H9 (cell line): ENCODE results near the gene COPE. TPM values are rescaled to one million over a fixed set of nuclear protein-coding genes. Genes with fewer than 3 reads are reported as not detected.
A peak's percentile ranks its signal among the peaks of the same experiment; 100 is the strongest.

Source experiments
- DNase-seq: peaks from one replicate; pipeline ENCODE4 v3.0.0-alpha.2; 2017
- H2AFZ ChIP-seq: one replicate; pipeline ENCODE4 v1.6.1; 2013; ENCODE audit warnings: mild to moderate bottlenecking, low read length, control low read depth, moderate library complexity
- H2AK5ac ChIP-seq: 2 replicates; pipeline ENCODE4 v1.6.1; 2013; ENCODE audit warnings: low read length, control low read depth, mixed read lengths; ENCODE audit not compliant: insufficient read length
- H2BK120ac ChIP-seq: one replicate; pipeline ENCODE4 v1.6.1; 2013; ENCODE audit warnings: low read depth, mild to moderate bottlenecking, low read length, control low read depth, inconsistent platforms; ENCODE audit not compliant: poor library complexity, severe bottlenecking
- H2BK12ac ChIP-seq: 2 replicates; pipeline ENCODE4 v1.6.1; 2013; ENCODE audit warnings: low read length, control low read depth, mixed read lengths, low read depth; ENCODE audit not compliant: insufficient read length
- H2BK15ac ChIP-seq: 2 replicates; pipeline ENCODE4 v1.6.1; 2013; ENCODE audit warnings: low read depth, low read length, control low read depth
- H2BK20ac ChIP-seq: one replicate; pipeline ENCODE4 v1.6.1; 2013; ENCODE audit warnings: low read depth, mild to moderate bottlenecking, low read length, control low read depth, inconsistent platforms; ENCODE audit not compliant: poor library complexity, severe bottlenecking
- H2BK5ac ChIP-seq: 2 replicates; pipeline ENCODE4 v1.6.1; 2013; ENCODE audit warnings: low read length, control low read depth, mixed read lengths; ENCODE audit not compliant: insufficient read length
- H3K14ac ChIP-seq: 2 replicates; pipeline ENCODE4 v1.6.1; 2013; ENCODE audit warnings: low read length, control low read depth; ENCODE audit not compliant: insufficient read depth
- H3K18ac ChIP-seq: 2 replicates; pipeline ENCODE4 v1.6.1; 2013; ENCODE audit warnings: low read depth, mild to moderate bottlenecking, mixed read lengths, low read length, control low read depth; ENCODE audit not compliant: insufficient read length
- H3K23ac ChIP-seq: 2 replicates; pipeline ENCODE4 v1.6.1; 2013; ENCODE audit warnings: low read length, control low read depth, mixed read lengths, low read depth; ENCODE audit not compliant: insufficient read length
- H3K23me2 ChIP-seq: 2 replicates; pipeline ENCODE4 v1.6.1; 2013; ENCODE audit warnings: low read depth, mild to moderate bottlenecking, mixed read lengths, low read length, control low read depth; ENCODE audit not compliant: insufficient read length, poor library complexity, severe bottlenecking
- H3K27ac ChIP-seq: 2 replicates; pipeline ENCODE4 v1.5.1; 2013; ENCODE audit warnings: low read length, control low read depth, mixed read lengths, low read depth; ENCODE audit not compliant: insufficient read length
- H3K27me3 ChIP-seq: 2 replicates; pipeline ENCODE4 v1.6.1; 2013; ENCODE audit warnings: low read length, control low read depth, inconsistent platforms; ENCODE audit not compliant: insufficient read depth
- H3K4ac ChIP-seq: 2 replicates; pipeline ENCODE4 v1.6.1; 2013; ENCODE audit warnings: low read depth, mild to moderate bottlenecking, control low read depth, inconsistent platforms, low read length, moderate library complexity
- H3K4me1 ChIP-seq: 2 replicates; pipeline ENCODE4 v1.6.1; 2013; ENCODE audit warnings: low read length, control low read depth, inconsistent platforms; ENCODE audit not compliant: insufficient read depth
- H3K4me2 ChIP-seq: 2 replicates; pipeline ENCODE4 v1.6.1; 2013; ENCODE audit warnings: low read length, control low read depth, mixed read lengths; ENCODE audit not compliant: insufficient read length, insufficient read depth
- H3K56ac ChIP-seq: 2 replicates; pipeline ENCODE4 v1.6.1; 2013; ENCODE audit warnings: low read depth, mild to moderate bottlenecking, mixed read lengths, low read length, control low read depth; ENCODE audit not compliant: insufficient read length
- H3K79me1 ChIP-seq: 2 replicates; pipeline ENCODE4 v1.6.1; 2013; ENCODE audit warnings: low read depth, mild to moderate bottlenecking, moderate library complexity, low read length, control low read depth, inconsistent platforms; ENCODE audit not compliant: insufficient read depth, poor library complexity, severe bottlenecking
- H3K79me2 ChIP-seq: 2 replicates; pipeline ENCODE4 v1.6.1; 2013; ENCODE audit warnings: low read length, control low read depth, inconsistent platforms; ENCODE audit not compliant: insufficient read depth
- H3K9ac ChIP-seq: 2 replicates; pipeline ENCODE4 v1.6.1; 2013; ENCODE audit warnings: low read length, control low read depth, mixed read lengths; ENCODE audit not compliant: insufficient read length; ENCODE audit errors: extremely low read depth
- H3K9me3 ChIP-seq: one replicate; pipeline ENCODE4 v1.6.1; 2013; ENCODE audit warnings: low read depth, low read length, inconsistent platforms; ENCODE audit not compliant: control insufficient read depth
- H3T11ph ChIP-seq: one replicate; pipeline ENCODE4 v1.6.1; 2013; ENCODE audit warnings: mild to moderate bottlenecking, low read length, control low read depth, inconsistent platforms
- H4K20me1 ChIP-seq: one replicate; pipeline ENCODE4 v1.6.1; 2013; ENCODE audit not compliant: control insufficient read depth, insufficient read length, insufficient read depth
- H4K5ac ChIP-seq: 2 replicates; pipeline ENCODE4 v1.6.1; 2013; ENCODE audit warnings: low read depth, mild to moderate bottlenecking, mixed read lengths, low read length, control low read depth; ENCODE audit not compliant: insufficient read length
- H4K8ac ChIP-seq: replicated peaks from 2 replicates; pipeline ENCODE4 v1.6.1; 2013; ENCODE audit warnings: low read length, control low read depth, mixed read lengths, low read depth; ENCODE audit not compliant: insufficient read length
- H4K91ac ChIP-seq: 2 replicates; pipeline ENCODE4 v1.6.1; 2013; ENCODE audit warnings: low read depth, mild to moderate bottlenecking, moderate library complexity, mixed read lengths, low read length, control low read depth; ENCODE audit not compliant: insufficient read length
- H3K27ac Mint-ChIP-seq, 3 experiments: 2 replicates in 2 of 3; 3 replicates in 1 of 3; pipeline ENCODE4 v1.8.0; 2020 to 2021; ENCODE audit warnings: mixed read lengths in 3 of 3, mild to moderate bottlenecking in 1 of 3, moderate library complexity in 1 of 3
- H3K27me3 Mint-ChIP-seq: 2 replicates; pipeline ENCODE4 v1.8.0; 2021; ENCODE audit warnings: low read depth, mild to moderate bottlenecking, moderate library complexity, mixed read lengths
- H3K36me3 Mint-ChIP-seq, 3 experiments: 2 replicates in 2 of 3; 3 replicates in 1 of 3; pipeline ENCODE4 v1.8.0; 2020 to 2021; ENCODE audit warnings: low read depth in 3 of 3, mixed read lengths in 3 of 3; ENCODE audit not compliant: insufficient read depth in 1 of 3
- H3K4me1 Mint-ChIP-seq, 2 experiments: 2 replicates each; pipeline ENCODE4 v1.8.0; 2020; ENCODE audit warnings: mixed read lengths in 2 of 2
- H3K4me3 Mint-ChIP-seq, 2 experiments: 2 replicates in 1 of 2; 3 replicates in 1 of 2; pipeline ENCODE4 v1.8.0; 2020 to 2021; ENCODE audit warnings: mild to moderate bottlenecking in 2 of 2, mixed read lengths in 2 of 2, moderate library complexity in 1 of 2
- H3K9me3 Mint-ChIP-seq, 2 experiments: 2 replicates in 1 of 2; 3 replicates in 1 of 2; pipeline ENCODE4 v1.8.0; 2020; ENCODE audit warnings: mild to moderate bottlenecking in 2 of 2, mixed read lengths in 2 of 2, moderate library complexity in 1 of 2
- CTCF ChIP-seq: fragments of 200-600 bp; sonication (generic); conservative IDR thresholded peaks from 3 replicates; pipeline ENCODE4 v1.8.0; 2021; ENCODE audit warnings: antibody characterized with exemption, mild to moderate bottlenecking
- WGBS: extraction: QIAGEN DNeasy Blood & Tissue Kit; methylation state at CpG from one replicate; pipeline ENCODE4 v1.1.7; 2013; ENCODE audit warnings: missing lambda C conversion rate, low lambda C conversion rate, mixed read lengths; ENCODE audit not compliant: insufficient read length; ENCODE audit errors: extremely low coverage; 5-methylcytosine and 5-hydroxymethylcytosine counted together
- total RNA-seq: library from RNA; stranded (reverse); gene quantifications from 2 replicates; pipeline ENCODE4 v1.2.1, GENCODE V29; 2021

The COPE gene
- total RNA-seq, 1 experiment from 2014 or later = 198 TPM

- no peak overlapping the region for H2AFZ ChIP-seq
- peak overlapping the region in 1 of 2 experiments; percentile 39; a peak in 1 of 5 replicates for H3K4me3 Mint-ChIP-seq
Observed at GRCh38 chr19:18870531-18871172, 48.5 kb downstream of the COPE start.

More at GRCh38 chr19:18870531-18871172, 48.5 kb downstream of the COPE start:
- Histone ChIP-seq H4K8ac (no peak overlapping the region), H4K5ac (no peak overlapping the region), H3K4me1 (no peaks in the 10 kb centered on the region), H3K18ac (no peak overlapping the region), H4K20me1 (no peaks in the 10 kb centered on the region), H3K79me1 (no peaks in the 10 kb centered on the region), H4K91ac (no peak overlapping the region), H3K79me2 (no peaks in the 10 kb centered on the region), H3T11ph (no peak overlapping the region), H2BK120ac (no peak overlapping the region), H2AK5ac (no peak overlapping the region), H3K23ac (no peak overlapping the region), H2BK5ac (no peak overlapping the region), H3K14ac (no peak overlapping the region; the same call in 1 of the 2 replicates), H3K9me3 (no peaks in the 10 kb centered on the region), H3K23me2 (no peaks in the 10 kb centered on the region), H3K4me2 (no peak overlapping the region), H3K9ac (no peak overlapping the region), H2BK12ac (no peak overlapping the region), H2BK20ac (no peak overlapping the region), H3K27ac (no peak overlapping the region), H2BK15ac (no peak overlapping the region), H3K27me3 (no peaks in the 10 kb centered on the region), H3K56ac (no peak overlapping the region), H3K4ac (no peak overlapping the region)
- WGBS = no CpG with 5 or more reads among the region's 25 CpGs
- DNase-seq = no peak
- Mint-ChIP-seq H3K27me3 (no peaks in the 10 kb centered on the region), H3K9me3 (no peaks in the 10 kb centered on the region), H3K27ac (no peak overlapping the region), H3K4me1 (peaks cover 0 to 13% of the 10 kb centered on the region in 2 experiments; a peak in 2 of 4 replicates), H3K36me3 (peaks cover 14 to 42% (median 34%) of the 10 kb centered on the region in 3 experiments)
- no peak for TF ChIP-seq CTCF
